ENCODE results near the gene NRCAM.
"Not testable (repeated sequence)": the region's sequence is repeated elsewhere in the genome, so short reads cannot be mapped to it uniquely, and the experiment has no call there.

The NRCAM gene

GRCh38 chr7:108265007-108265406, 191.2 kb downstream of the NRCAM start:
- Histone ChIP-seq H3K27me3 (ENCODE audit: control insufficient read depth in 1 of 2, insufficient read depth in 2 of 2, low read length in 2 of 2) (no peaks in the 10 kb centered on the region), H3K4me3 (ENCODE audit: low read length in 2 of 2) (no peak overlapping the region), H3K9ac (ENCODE audit: low read length in 2 of 2) (no peak overlapping the region), H3K36me3 (ENCODE audit: control insufficient read depth in 2 of 2, insufficient read depth in 2 of 2, low read length in 2 of 2) (no peaks in the 10 kb centered on the region), H3K4me1 (ENCODE audit: control insufficient read depth, insufficient read depth, low read length) (no peaks in the 10 kb centered on the region), H3K27ac (ENCODE audit: low read length) (no peak overlapping the region), H3K9me3 (ENCODE audit: control insufficient read depth in 2 of 2, low read length in 2 of 2) (no peaks in the 10 kb centered on the region)

- Histone ChIP-seq H3K4me1 (ENCODE audit: control insufficient read depth, insufficient read depth, low read length) (no peaks in the 10 kb centered on the region), H3K9ac (ENCODE audit: low read length in 2 of 2) (no peak overlapping the region), H3K4me3 (ENCODE audit: low read length in 2 of 2) (no peak overlapping the region), H3K27ac (ENCODE audit: low read length) (no peak overlapping the region), H3K27me3 (ENCODE audit: control insufficient read depth in 1 of 2, insufficient read depth in 2 of 2, low read length in 2 of 2) (no peaks in the 10 kb centered on the region), H3K9me3 (ENCODE audit: control insufficient read depth in 2 of 2, low read length in 2 of 2) (no peaks in the 10 kb centered on the region), H3K36me3 (ENCODE audit: control insufficient read depth in 2 of 2, insufficient read depth in 2 of 2, low read length in 2 of 2) (no peaks in the 10 kb centered on the region)
Measured at GRCh38 chr7:108263425-108263824, 192.8 kb downstream of the NRCAM start.

GRCh38 chr7:108261560-108262255, 194.5 kb downstream of the NRCAM start:
- Histone ChIP-seq H3K27ac (ENCODE audit: low read length) (no peak overlapping the region), H3K9ac (ENCODE audit: low read length in 2 of 2) (no peak overlapping the region), H3K36me3 (ENCODE audit: control insufficient read depth in 2 of 2, insufficient read depth in 2 of 2, low read length in 2 of 2) (no peaks in the 10 kb centered on the region), H3K27me3 (ENCODE audit: control insufficient read depth in 1 of 2, insufficient read depth in 2 of 2, low read length in 2 of 2) (no peaks in the 10 kb centered on the region), H3K9me3 (ENCODE audit: control insufficient read depth in 2 of 2, low read length in 2 of 2) (no peaks in the 10 kb centered on the region), H3K4me1 (ENCODE audit: control insufficient read depth, insufficient read depth, low read length) (no peaks in the 10 kb centered on the region), H3K4me3 (ENCODE audit: low read length in 2 of 2) (no peak overlapping the region)

GRCh38 chr7:108259447-108259846, 196.8 kb downstream of the NRCAM start:
- not testable (repeated sequence) for H3K9ac ChIP-seq (ENCODE audit: low read length in 2 of 2); H3K9me3 ChIP-seq (ENCODE audit: control insufficient read depth in 2 of 2, low read length in 2 of 2); H3K27ac ChIP-seq (ENCODE audit: low read length); H3K27me3 ChIP-seq (ENCODE audit: control insufficient read depth in 1 of 2, insufficient read depth in 2 of 2, low read length in 2 of 2); H3K36me3 ChIP-seq (ENCODE audit: control insufficient read depth in 2 of 2, insufficient read depth in 2 of 2, low read length in 2 of 2); H3K4me3 ChIP-seq (ENCODE audit: low read length in 2 of 2); H3K4me1 ChIP-seq (ENCODE audit: control insufficient read depth, insufficient read depth, low read length)

- Histone ChIP-seq H3K27ac (ENCODE audit: low read length) (no peak overlapping the region), H3K4me1 (ENCODE audit: control insufficient read depth, insufficient read depth, low read length) (no peaks in the 10 kb centered on the region), H3K36me3 (ENCODE audit: control insufficient read depth in 2 of 2, insufficient read depth in 2 of 2, low read length in 2 of 2) (no peaks in the 10 kb centered on the region), H3K4me3 (ENCODE audit: low read length in 2 of 2) (no peak overlapping the region), H3K9me3 (ENCODE audit: control insufficient read depth in 2 of 2, low read length in 2 of 2) (no peaks in the 10 kb centered on the region), H3K27me3 (ENCODE audit: control insufficient read depth in 1 of 2, insufficient read depth in 2 of 2, low read length in 2 of 2) (no peaks in the 10 kb centered on the region), H3K9ac (ENCODE audit: low read length in 2 of 2) (no peak overlapping the region)
Measured at GRCh38 chr7:108257954-108258353, 198.3 kb downstream of the NRCAM start.

GRCh38 chr7:108254259-108254658, 202.0 kb downstream of the NRCAM start:
- Histone ChIP-seq H3K4me3 (ENCODE audit: low read length in 2 of 2) (no peak overlapping the region), H3K36me3 (ENCODE audit: control insufficient read depth in 2 of 2, insufficient read depth in 2 of 2, low read length in 2 of 2) (no peaks in the 10 kb centered on the region), H3K9me3 (ENCODE audit: control insufficient read depth in 2 of 2, low read length in 2 of 2) (no peaks in the 10 kb centered on the region), H3K9ac (ENCODE audit: low read length in 2 of 2) (no peak overlapping the region), H3K27me3 (ENCODE audit: control insufficient read depth in 1 of 2, insufficient read depth in 2 of 2, low read length in 2 of 2) (no peaks in the 10 kb centered on the region), H3K4me1 (ENCODE audit: control insufficient read depth, insufficient read depth, low read length) (no peaks in the 10 kb centered on the region), H3K27ac (ENCODE audit: low read length) (no peak overlapping the region)

GRCh38 chr7:108253275-108254044, 202.8 kb downstream of the NRCAM start:
- no peaks in the 10 kb centered on the region for H3K27me3 ChIP-seq (ENCODE audit: control insufficient read depth in 1 of 2, insufficient read depth in 2 of 2, low read length in 2 of 2)
- no peak overlapping the region for H3K4me3 ChIP-seq (ENCODE audit: low read length in 2 of 2)
- no peaks in the 10 kb centered on the region for H3K36me3 ChIP-seq (ENCODE audit: control insufficient read depth in 2 of 2, insufficient read depth in 2 of 2, low read length in 2 of 2)
- H3K27ac ChIP-seq (ENCODE audit: low read length) = no peak overlapping the region
- H3K4me1 ChIP-seq (ENCODE audit: control insufficient read depth, insufficient read depth, low read length) = no peaks in the 10 kb centered on the region
- no peak overlapping the region for H3K9ac ChIP-seq (ENCODE audit: low read length in 2 of 2)
- no peaks in the 10 kb centered on the region for H3K9me3 ChIP-seq (ENCODE audit: control insufficient read depth in 2 of 2, low read length in 2 of 2)

GRCh38 chr7:108252177-108252576, 204.1 kb downstream of the NRCAM start:
- no peak overlapping the region for H3K4me3 ChIP-seq (ENCODE audit: low read length in 2 of 2)
- H3K9ac ChIP-seq (ENCODE audit: low read length in 2 of 2) = no peak overlapping the region
- H3K27ac ChIP-seq (ENCODE audit: low read length) = no peak overlapping the region
- no peaks in the 10 kb centered on the region for H3K27me3 ChIP-seq (ENCODE audit: control insufficient read depth in 1 of 2, insufficient read depth in 2 of 2, low read length in 2 of 2)
- no peaks in the 10 kb centered on the region for H3K4me1 ChIP-seq (ENCODE audit: control insufficient read depth, insufficient read depth, low read length)
- no peaks in the 10 kb centered on the region for H3K9me3 ChIP-seq (ENCODE audit: control insufficient read depth in 2 of 2, low read length in 2 of 2)
- no peaks in the 10 kb centered on the region for H3K36me3 ChIP-seq (ENCODE audit: control insufficient read depth in 2 of 2, insufficient read depth in 2 of 2, low read length in 2 of 2)

- H3K9me3 ChIP-seq (ENCODE audit: control insufficient read depth in 2 of 2, low read length in 2 of 2) = no peaks in the 10 kb centered on the region
- H3K36me3 ChIP-seq (ENCODE audit: control insufficient read depth in 2 of 2, insufficient read depth in 2 of 2, low read length in 2 of 2) = no peaks in the 10 kb centered on the region
Measured at GRCh38 chr7:108251700-108252099, 204.5 kb downstream of the NRCAM start.

GRCh38 chr7:108249453-108249852, 206.8 kb downstream of the NRCAM start:
- H3K9ac ChIP-seq (ENCODE audit: low read length in 2 of 2) = no peak overlapping the region
- no peak overlapping the region for H3K4me3 ChIP-seq (ENCODE audit: low read length in 2 of 2)
- H3K4me1 ChIP-seq (ENCODE audit: control insufficient read depth, insufficient read depth, low read length) = no peaks in the 10 kb centered on the region
- no peaks in the 10 kb centered on the region for H3K27me3 ChIP-seq (ENCODE audit: control insufficient read depth in 1 of 2, insufficient read depth in 2 of 2, low read length in 2 of 2)
- H3K36me3 ChIP-seq (ENCODE audit: control insufficient read depth in 2 of 2, insufficient read depth in 2 of 2, low read length in 2 of 2) = no peaks in the 10 kb centered on the region
- no peak overlapping the region for H3K27ac ChIP-seq (ENCODE audit: low read length)
- H3K9me3 ChIP-seq (ENCODE audit: control insufficient read depth in 2 of 2, low read length in 2 of 2) = no peaks in the 10 kb centered on the region

More at GRCh38 chr7:108251700-108252099, 204.5 kb downstream of the NRCAM start:
- H3K9ac ChIP-seq (ENCODE audit: low read length in 2 of 2) = no peak overlapping the region
- no peak overlapping the region for H3K4me3 ChIP-seq (ENCODE audit: low read length in 2 of 2)
- H3K27me3 ChIP-seq (ENCODE audit: control insufficient read depth in 1 of 2, insufficient read depth in 2 of 2, low read length in 2 of 2) = no peaks in the 10 kb centered on the region
- H3K27ac ChIP-seq (ENCODE audit: low read length) = no peak overlapping the region
- no peaks in the 10 kb centered on the region for H3K4me1 ChIP-seq (ENCODE audit: control insufficient read depth, insufficient read depth, low read length)

GRCh38 chr7:108248821-108249220, 207.4 kb downstream of the NRCAM start:
- Histone ChIP-seq H3K9ac (ENCODE audit: low read length in 2 of 2) (no peak overlapping the region), H3K4me1 (ENCODE audit: control insufficient read depth, insufficient read depth, low read length) (no peaks in the 10 kb centered on the region), H3K27me3 (ENCODE audit: control insufficient read depth in 1 of 2, insufficient read depth in 2 of 2, low read length in 2 of 2) (no peaks in the 10 kb centered on the region), H3K27ac (ENCODE audit: low read length) (no peak overlapping the region), H3K4me3 (ENCODE audit: low read length in 2 of 2) (no peak overlapping the region), H3K9me3 (ENCODE audit: control insufficient read depth in 2 of 2, low read length in 2 of 2) (no peaks in the 10 kb centered on the region), H3K36me3 (ENCODE audit: control insufficient read depth in 2 of 2, insufficient read depth in 2 of 2, low read length in 2 of 2) (no peaks in the 10 kb centered on the region)
